NCI-H2196 treated with DMSO at 0.1 percent for 48 hours (cell line): ENCODE data around the gene GAK.

ENCODE experiments used
- DNase-seq: peaks from one replicate; lab custom pipeline; 2025; ENCODE audit not compliant: unreplicated experiment; lab: John Stamatoyannopoulos, UW

GAK gene

GRCh38 chr4:874971-875817 lies 56.9 kb downstream of the GAK start:
- DNase-seq: no peak

- no peak for DNase-seq
Measured at GRCh38 chr4:874056-874455, 58.1 kb downstream of the GAK start.

GRCh38 chr4:872241-872981 lies 59.7 kb downstream of the GAK start:
- no peak for DNase-seq

- DNase-seq: no peak
Measured at GRCh38 chr4:871484-871883, 60.6 kb downstream of the GAK start.

- DNase-seq: no peak
Measured at GRCh38 chr4:870951-871350, 61.2 kb downstream of the GAK start.

- no peak for DNase-seq
Measured at GRCh38 chr4:869776-870175, 62.3 kb downstream of the GAK start.

GRCh38 chr4:868421-868820 lies 63.7 kb downstream of the GAK start:
- DNase-seq: no peak

GRCh38 chr4:867526-868250 lies 64.4 kb downstream of the GAK start:
- no peak for DNase-seq

- no peak for DNase-seq
Measured at GRCh38 chr4:866761-867390, 65.2 kb downstream of the GAK start.

- no peak for DNase-seq
Measured at GRCh38 chr4:866068-866760, 65.9 kb downstream of the GAK start.

GRCh38 chr4:865572-865971 lies 66.5 kb downstream of the GAK start:
- no peak for DNase-seq

- no peak for DNase-seq
Measured at GRCh38 chr4:865121-865465, 67.0 kb downstream of the GAK start.

- no peak for DNase-seq
Measured at GRCh38 chr4:864456-865120, 67.5 kb downstream of the GAK start.

- DNase-seq: no peak
Measured at GRCh38 chr4:860561-860960, 71.6 kb downstream of the GAK start.

GRCh38 chr4:859496-859895 lies 72.6 kb downstream of the GAK start:
- no peak for DNase-seq

- DNase-seq: no peak
Measured at GRCh38 chr4:858831-859451, 73.2 kb downstream of the GAK start.

- DNase-seq: no peak
Measured at GRCh38 chr4:858041-858481, 74.1 kb downstream of the GAK start.

- DNase-seq: no peak
Measured at GRCh38 chr4:857461-857860, 74.7 kb downstream of the GAK start.

- DNase-seq: no peak
Measured at GRCh38 chr4:856225-856901, 75.8 kb downstream of the GAK start.
